Fibroblast of the aortic adventitia (primary cell): ENCODE data around the gene USPL1. TPM values are rescaled to one million over a fixed set of nuclear protein-coding genes. Genes with fewer than 3 reads are reported as not detected.

Experiments
- DNase-seq: peaks from one replicate; pipeline ENCODE4 v3.0.0-alpha.2; 2010; ENCODE audit warnings: low read depth
- H3K4me3 ChIP-seq: 2 replicates; pipeline ENCODE4 v1.5.1; 2011; ENCODE audit warnings: low read depth, mild to moderate bottlenecking, control low read depth, low read length, moderate library complexity
- total RNA-seq: library from RNA; depleted of rRNA; stranded (reverse); fragments of >200 nt; gene quantifications from 2 replicates; pipeline ENCODE4 v1.2.3, GENCODE V29; 2012; ENCODE audit warnings: low replicate concordance
- TF ChIP-seq, protein P1 (sequence below): IDR thresholded peaks from 2 replicates; pipeline ENCODE4 v1.5.1; 2011; ENCODE audit warnings: mild to moderate bottlenecking, low read length, control low read depth, inconsistent platforms; ENCODE audit not compliant: insufficient read depth

The USPL1 gene
- total RNA-seq, 1 donor: 20.3 TPM

DNA sequence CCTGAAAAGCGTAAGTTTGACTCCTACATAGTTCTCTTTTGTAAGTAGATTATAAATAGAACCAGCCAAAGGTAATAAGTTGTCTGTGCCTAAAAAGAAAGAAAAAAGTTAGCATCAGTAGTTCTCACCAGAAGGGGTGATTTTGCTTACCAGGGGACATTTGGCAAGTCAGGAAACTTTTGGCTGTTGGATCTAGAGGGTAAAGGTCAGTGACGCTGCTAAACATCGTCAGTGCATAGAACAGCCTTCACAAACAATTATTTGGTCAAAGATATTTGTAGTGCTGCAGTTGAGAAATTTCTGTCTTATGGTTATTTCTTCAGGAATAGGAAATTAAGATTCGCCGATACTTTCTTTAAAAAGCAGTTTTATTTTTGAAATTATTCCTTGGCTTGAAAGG, 2.0 kb downstream of the USPL1 start:
- TF ChIP-seq, protein P1, sequence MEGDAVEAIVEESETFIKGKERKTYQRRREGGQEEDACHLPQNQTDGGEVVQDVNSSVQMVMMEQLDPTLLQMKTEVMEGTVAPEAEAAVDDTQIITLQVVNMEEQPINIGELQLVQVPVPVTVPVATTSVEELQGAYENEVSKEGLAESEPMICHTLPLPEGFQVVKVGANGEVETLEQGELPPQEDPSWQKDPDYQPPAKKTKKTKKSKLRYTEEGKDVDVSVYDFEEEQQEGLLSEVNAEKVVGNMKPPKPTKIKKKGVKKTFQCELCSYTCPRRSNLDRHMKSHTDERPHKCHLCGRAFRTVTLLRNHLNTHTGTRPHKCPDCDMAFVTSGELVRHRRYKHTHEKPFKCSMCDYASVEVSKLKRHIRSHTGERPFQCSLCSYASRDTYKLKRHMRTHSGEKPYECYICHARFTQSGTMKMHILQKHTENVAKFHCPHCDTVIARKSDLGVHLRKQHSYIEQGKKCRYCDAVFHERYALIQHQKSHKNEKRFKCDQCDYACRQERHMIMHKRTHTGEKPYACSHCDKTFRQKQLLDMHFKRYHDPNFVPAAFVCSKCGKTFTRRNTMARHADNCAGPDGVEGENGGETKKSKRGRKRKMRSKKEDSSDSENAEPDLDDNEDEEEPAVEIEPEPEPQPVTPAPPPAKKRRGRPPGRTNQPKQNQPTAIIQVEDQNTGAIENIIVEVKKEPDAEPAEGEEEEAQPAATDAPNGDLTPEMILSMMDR: no peak
- peak overlapping the region; percentile 97 for H3K4me3 ChIP-seq
- DNase-seq: no peak

DNA sequence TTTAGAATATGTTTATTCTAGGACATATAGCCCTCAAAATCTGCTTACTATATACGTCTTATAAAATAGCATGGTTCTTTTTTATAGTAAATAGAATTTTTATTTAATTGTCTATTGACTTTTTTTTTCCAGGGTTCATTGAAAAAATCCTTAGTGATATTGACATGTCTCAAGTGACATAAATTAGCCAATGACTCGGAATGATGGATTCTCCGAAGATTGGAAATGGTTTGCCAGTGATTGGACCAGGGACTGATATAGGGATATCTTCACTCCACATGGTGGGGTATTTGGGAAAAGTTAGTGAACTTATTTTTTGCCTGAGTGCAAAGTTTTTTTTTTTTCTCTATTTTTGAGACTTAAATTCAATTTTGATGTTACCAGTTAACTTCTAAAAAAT, 3.2 kb downstream of the USPL1 start:
- no peak for DNase-seq
- H3K4me3 ChIP-seq: no peak overlapping the region
- TF ChIP-seq, protein P1: no peak

DNA sequence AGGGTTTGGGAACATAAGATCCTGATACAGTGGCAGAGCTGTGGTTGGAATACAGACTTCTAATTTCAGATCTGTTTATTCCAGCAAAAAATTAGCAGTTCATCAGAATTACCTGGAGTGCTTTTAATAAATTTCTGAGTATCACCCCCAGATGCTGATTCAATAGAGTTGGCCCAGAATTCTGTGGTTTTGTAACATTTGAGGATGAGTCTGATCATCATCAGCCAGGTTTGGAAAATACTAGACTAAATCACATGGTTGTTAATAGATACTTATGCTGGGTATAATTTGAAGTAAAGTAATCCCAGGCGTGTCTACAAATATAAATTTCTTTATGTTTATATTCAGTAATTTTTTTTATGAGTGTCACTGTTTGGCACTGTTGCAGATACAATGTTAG, 4.8 kb downstream of the USPL1 start:
- H3K4me3 ChIP-seq: no peak overlapping the region
- TF ChIP-seq, protein P1: no peak
- no peak for DNase-seq

DNA sequence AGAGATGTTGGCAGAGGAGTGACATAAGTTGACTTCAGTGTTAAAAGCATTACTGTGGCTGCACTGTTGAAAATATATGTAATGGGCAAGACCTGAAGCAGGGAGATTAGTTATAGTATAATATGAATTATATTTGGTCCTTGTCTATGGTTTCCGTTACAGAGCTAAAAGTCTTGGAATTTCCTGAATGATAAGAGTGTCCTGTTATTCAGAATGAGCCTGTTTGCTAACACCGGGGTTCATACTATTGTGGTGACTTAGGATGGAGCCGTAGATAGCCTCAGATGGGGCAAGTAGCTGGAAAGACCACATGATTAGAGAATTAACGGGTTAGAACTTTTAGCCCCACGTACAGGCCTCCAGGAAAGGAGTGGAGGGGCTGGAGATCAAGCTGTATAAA, 5.7 kb downstream of the USPL1 start:
- H3K4me3 ChIP-seq: no peak overlapping the region
- TF ChIP-seq, protein P1: no peak
- peak; percentile 62 for DNase-seq

DNA sequence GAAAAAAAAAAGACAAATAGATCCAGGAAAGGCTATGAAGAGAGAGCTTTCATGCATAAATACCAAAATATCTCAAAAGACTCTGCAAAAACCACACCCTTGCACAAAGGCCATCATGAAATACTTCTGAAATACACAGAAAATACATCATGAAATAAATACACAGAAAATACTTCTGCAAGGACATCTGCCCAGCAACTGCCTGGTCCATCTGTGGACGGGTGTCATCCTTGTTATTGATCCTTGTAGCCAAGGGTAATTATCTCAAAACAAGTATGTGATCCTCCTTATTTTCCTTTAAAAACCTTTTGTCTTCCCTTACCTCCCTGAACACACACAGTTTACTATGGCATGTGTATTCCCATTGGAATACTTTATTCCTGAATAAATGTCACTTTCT, 6.9 kb downstream of the USPL1 start:
- DNase-seq: no peak
- TF ChIP-seq, protein P1: no peak
- H3K4me3 ChIP-seq: no peak overlapping the region

DNA sequence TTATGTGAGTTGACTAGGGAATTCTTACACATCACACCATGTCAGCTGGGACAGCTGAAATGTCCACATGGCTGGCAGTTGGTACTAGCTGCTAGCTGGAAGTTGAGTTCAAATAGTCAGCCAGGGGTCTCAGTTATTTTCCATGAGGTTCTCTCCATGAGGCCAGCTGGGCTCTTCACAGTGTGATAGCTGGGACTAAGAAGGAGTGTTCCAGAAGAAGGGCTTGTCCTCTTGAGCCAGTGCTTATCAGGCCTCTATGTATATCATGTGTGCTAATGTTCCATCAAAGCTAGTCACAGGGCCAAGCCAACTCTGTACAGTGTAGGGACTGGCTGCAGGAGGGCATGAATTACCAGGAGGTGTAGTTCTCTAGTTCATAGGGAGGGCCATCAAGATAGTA, 11.8 kb downstream of the USPL1 start:
- TF ChIP-seq, protein P1: no peak
- DNase-seq: no peak
- H3K4me3 ChIP-seq: no peak overlapping the region

DNA sequence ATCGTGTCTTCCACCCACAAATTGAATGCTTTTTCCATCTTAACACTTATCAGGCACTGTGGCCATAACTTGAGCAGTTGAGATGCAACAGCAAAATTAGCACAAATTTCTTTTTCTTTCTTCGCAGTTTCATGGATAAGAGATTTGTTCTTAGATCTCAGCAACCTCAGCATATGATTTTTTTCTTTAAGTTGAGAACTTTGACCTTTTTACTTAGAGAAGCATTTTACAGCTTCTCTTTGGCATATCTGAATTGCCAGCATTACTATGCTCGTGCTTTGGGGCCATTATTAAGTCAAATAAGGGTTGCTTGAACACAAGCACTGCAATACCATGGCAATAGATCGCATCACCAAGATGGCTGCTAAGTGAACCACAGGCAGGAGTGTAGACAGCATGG, 16.1 kb downstream of the USPL1 start:
- no peak for DNase-seq
- H3K4me3 ChIP-seq: no peak overlapping the region
- TF ChIP-seq, protein P1: no peak
